Omental fat pad (tissue), 4 donors: ENCODE data around the gene CNTNAP2. TPM values are rescaled to one million over a fixed set of nuclear protein-coding genes. Genes with fewer than 3 reads are reported as not detected.

Source experiments
- ATAC-seq: fragments of 150-250 bp; one replicate; pipeline ENCODE4 v1.9.1; 2016; ENCODE audit warnings: mild to moderate bottlenecking, moderate library complexity; ENCODE audit not compliant: low FRiP score
- DNase-seq: peaks from one replicate; pipeline ENCODE4 v3.0.0-alpha.2; 2019; ENCODE audit warnings: low spot score
- CTCF ChIP-seq, 3 donors: fragments of 450-650 bp; IDR thresholded peaks; one replicate each; pipeline ENCODE4 v1.5.1; 2016 to 2017; ENCODE audit warnings: antibody characterized with exemption in 3 of 3, mild to moderate bottlenecking in 3 of 3, moderate library complexity in 2 of 3
- total RNA-seq, 4 donors: library from RNA; depleted of rRNA; stranded (reverse); fragments of >200 nt; gene quantifications; one replicate each; pipeline ENCODE4 v1.1.0, GENCODE V29; 2016

Gene CNTNAP2
- total RNA-seq, 4 donors from 2014 or later: 0.38 to 1.5 (median 1.1) TPM; not detected in 1

GRCh38 chr7:148435715-148436114 lies 2319.1 kb downstream of the CNTNAP2 start:
- no peak for DNase-seq
- ATAC-seq: no peak
- TF ChIP-seq CTCF (IDR thresholded peaks at IDR 0.05): no peak

- no peak for TF ChIP-seq CTCF (IDR thresholded peaks at IDR 0.05)
- DNase-seq (no peak), ATAC-seq (no peak)
These were observed 2319.5 kb downstream of the CNTNAP2 start for GRCh38 chr7:148436135-148436534.

- DNase-seq (no peak), ATAC-seq (no peak)
- TF ChIP-seq CTCF (IDR thresholded peaks at IDR 0.05): no peak
These were observed 2320.0 kb downstream of the CNTNAP2 start for GRCh38 chr7:148436571-148436970.

- DNase-seq (no peak), ATAC-seq (no peak)
- no peak for TF ChIP-seq CTCF (IDR thresholded peaks at IDR 0.05)
These were observed 2320.4 kb downstream of the CNTNAP2 start for GRCh38 chr7:148437043-148437442.

- no peak for ATAC-seq
- no peak for TF ChIP-seq CTCF (IDR thresholded peaks at IDR 0.05)
- no peak for DNase-seq
These were observed 2325.6 kb downstream of the CNTNAP2 start for GRCh38 chr7:148442141-148442655.

GRCh38 chr7:148442933-148443332 lies 2326.3 kb downstream of the CNTNAP2 start:
- DNase-seq (no peak), ATAC-seq (no peak)
- TF ChIP-seq CTCF (IDR thresholded peaks at IDR 0.05): no peak

GRCh38 chr7:148445260-148446044 lies 2328.9 kb downstream of the CNTNAP2 start:
- TF ChIP-seq CTCF (IDR thresholded peaks at IDR 0.05): no peak
- DNase-seq: no peak
- no peak for ATAC-seq
